ENCODE measurements around the gene NDUFB5. TPM values are rescaled to one million over a fixed set of nuclear protein-coding genes. Genes with fewer than 3 reads are reported as not detected.
"Not testable (repeated sequence)": the region's sequence is repeated elsewhere in the genome, so short reads cannot be mapped to it uniquely, and the experiment has no call there.

Gene NDUFB5
- polyA plus RNA-seq, 4 donors, result 184 to 210 (median 195) TPM

- no peak for DNase-seq (ENCODE audit: low read depth in 4 of 4, low spot score in 2 of 4)
These were observed 19.9 kb downstream of the NDUFB5 start for GRCh38 chr3:179624451-179624850.

GRCh38 chr3:179630753-179631451 is 26.3 kb downstream of the NDUFB5 start:
- no peak for DNase-seq (ENCODE audit: low read depth in 4 of 4, low spot score in 2 of 4)

DNA sequence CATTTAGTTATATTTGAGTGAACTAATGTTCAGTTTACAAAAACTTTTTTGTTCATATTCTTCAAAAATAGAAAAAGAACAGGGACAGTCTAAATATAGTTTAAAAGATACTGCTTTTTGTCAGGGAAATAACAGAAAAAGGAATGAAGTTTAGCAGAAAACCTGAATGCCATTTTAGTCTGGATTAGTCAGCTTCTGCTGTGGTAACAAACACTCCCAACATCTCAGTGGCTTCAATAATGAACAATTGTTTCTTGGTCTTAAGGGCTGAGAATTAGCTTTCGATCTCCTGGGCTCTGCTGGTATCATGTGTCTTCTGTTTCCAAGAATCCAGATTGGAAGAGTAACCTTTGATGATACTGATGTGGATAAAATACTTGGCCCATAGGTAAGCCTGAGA is 35.9 kb downstream of the NDUFB5 start:
- no peak for DNase-seq (ENCODE audit: low read depth in 4 of 4, low spot score in 2 of 4)

- DNase-seq (ENCODE audit: low read depth in 4 of 4, low spot score in 2 of 4), result no peak
These were observed 38.3 kb downstream of the NDUFB5 start for GRCh38 chr3:179642871-179643270.

DNA sequence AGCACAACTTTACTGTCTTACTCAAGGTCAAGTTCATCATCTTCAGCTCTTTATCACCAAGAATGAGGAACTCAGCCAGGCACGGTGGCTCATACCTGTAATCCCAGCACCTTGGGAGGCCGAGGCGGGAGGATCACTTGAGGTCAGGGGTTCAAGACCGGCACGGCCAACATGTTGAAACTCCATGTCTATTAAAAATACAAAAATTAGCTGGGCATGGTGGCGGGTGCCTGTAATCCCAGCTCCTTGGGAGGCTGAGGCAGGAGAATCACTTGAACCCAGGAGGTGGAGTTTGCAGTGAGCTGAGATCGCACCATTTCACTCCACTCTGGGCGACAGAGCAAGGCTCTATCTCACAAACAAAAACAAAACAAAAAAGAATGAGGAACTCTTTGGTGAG is 39.2 kb downstream of the NDUFB5 start:
- not testable (repeated sequence) for DNase-seq (ENCODE audit: low read depth in 4 of 4, low spot score in 2 of 4)

GRCh38 chr3:179646177-179646576 is 41.6 kb downstream of the NDUFB5 start:
- no peak for DNase-seq (ENCODE audit: low read depth in 4 of 4, low spot score in 2 of 4)

DNA sequence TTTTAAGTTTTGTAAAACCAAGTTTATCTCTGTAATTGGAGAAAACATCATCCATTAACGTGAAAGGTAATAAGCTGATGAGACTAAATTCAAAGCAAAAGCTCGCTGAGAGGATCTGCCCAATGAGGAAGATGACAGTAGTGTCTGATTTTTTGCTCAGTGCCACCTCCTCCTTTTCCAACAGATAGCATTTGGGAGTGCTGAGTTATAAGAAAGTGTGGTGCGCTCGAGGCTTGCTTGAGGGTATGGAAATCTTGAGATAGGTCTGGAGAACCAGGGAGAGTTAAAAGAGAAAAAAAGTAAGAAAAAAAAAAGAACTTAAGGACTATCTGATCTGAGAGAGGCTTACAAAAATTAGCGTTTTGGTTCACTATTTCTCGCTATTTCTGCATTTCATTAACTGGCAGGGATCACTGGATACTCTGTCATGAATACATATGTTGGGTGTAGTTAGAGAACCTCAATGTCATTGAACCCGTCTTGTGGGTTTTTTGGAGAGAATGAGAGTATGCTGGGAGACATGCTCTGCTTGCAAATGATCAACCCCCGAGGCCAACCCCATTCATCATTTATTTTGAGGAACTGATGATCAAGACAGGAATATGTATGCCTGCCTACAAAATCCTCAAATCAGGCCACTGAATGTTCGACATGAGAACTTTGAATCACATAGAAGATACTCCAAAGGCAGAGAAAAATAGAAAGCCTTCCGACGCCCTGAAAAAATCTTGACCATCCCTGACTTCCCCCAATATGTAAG is 47.3 kb downstream of the NDUFB5 start:
- DNase-seq (ENCODE audit: low read depth in 4 of 4, low spot score in 2 of 4), result no peak

DNA sequence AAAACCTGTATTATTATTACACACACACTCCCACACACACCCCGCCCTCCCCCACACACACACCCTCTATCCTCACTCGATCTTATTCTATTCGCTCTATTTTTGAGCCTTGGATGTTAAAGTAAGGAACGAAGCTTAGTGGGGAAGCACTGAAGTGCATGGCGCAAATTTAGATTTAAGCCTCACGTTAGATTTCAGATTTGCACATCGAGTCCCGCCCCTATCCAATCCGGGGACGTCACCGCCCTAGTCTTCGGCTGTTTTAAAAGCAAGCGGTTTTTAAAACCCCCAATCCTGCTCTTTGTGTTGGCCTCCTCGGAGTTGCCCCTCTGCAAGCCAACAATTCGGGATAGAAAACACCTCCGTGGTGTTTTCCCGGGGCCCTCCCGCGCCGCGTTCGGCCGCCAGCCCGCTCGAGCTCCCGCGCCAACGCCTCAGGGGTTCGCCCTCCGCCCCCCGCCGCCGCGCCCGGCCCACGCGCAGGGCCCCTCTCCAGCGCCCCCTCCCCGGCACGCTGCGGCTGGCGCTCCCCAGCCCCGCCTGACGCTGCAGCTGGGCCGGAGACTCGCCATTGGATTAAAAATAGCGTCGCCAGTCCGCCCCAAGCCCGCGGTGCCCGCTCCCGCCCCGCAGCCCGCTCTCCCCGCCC is 48.0 kb downstream of the NDUFB5 start, which contains the start of gene USP13:
Gene USP13 (plus strand): TSS at position 594 of the 649 bp plus-strand sequence. CDS start 186 bp downstream, outside the sequence.
- peak in 3 of 4 donors; percentile 64 to 68 (median 65) for DNase-seq (ENCODE audit: low read depth in 4 of 4, low spot score in 2 of 4)

- peak; percentile 48 to 65 (median 62) for DNase-seq (ENCODE audit: low read depth in 4 of 4, low spot score in 2 of 4)
These were observed 48.7 kb downstream of the NDUFB5 start for GRCh38 chr3:179653096-179653797.

DNA sequence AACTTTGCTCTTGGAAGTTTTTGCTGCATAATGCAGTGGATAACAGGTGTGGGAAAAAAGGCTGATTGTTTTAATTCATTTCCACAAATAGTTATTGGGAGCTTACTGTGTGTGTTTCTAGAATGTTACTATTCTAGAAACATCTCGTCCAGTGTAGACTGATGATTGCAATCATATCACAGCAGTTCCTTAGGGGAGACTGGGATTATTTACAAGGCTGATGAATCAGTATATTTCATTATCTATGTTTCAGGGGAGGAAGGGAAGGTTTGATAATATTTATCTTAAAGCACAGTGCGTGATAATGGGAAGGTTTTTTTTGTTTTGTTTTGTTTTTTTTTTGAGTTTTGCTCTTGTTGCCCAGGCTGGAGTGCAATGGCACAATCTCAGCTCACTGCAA is 50.6 kb downstream of the NDUFB5 start:
- no peak for DNase-seq (ENCODE audit: low read depth in 4 of 4, low spot score in 2 of 4)

GRCh38 chr3:179658606-179659005 is 54.0 kb downstream of the NDUFB5 start:
- no peak for DNase-seq (ENCODE audit: low read depth in 4 of 4, low spot score in 2 of 4)

DNA sequence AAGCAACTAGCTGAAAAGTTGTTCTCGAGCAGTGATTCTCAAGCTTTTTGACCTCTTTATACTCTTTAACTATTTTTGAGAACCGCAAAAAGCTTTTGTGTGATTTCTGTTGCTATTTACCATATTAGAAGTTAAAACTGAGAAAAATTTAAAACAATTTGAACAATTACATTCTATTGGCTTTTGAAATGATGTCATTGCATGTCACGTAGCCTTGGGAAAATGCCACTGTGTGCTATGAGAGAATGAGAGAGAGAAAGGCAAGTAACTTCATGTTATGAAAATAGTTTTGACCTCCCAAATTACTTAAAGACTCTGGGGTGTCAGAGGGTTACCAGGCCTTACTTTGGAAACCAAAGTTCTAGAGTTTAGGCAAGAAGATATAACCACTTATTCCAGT is 56.3 kb downstream of the NDUFB5 start:
- DNase-seq (ENCODE audit: low read depth in 4 of 4, low spot score in 2 of 4), result no peak

GRCh38 chr3:179661777-179662176 is 57.2 kb downstream of the NDUFB5 start:
- no peak for DNase-seq (ENCODE audit: low read depth in 4 of 4, low spot score in 2 of 4)

- DNase-seq (ENCODE audit: low read depth in 4 of 4, low spot score in 2 of 4), result no peak
These were observed 58.5 kb downstream of the NDUFB5 start for GRCh38 chr3:179663093-179663492.

DNA sequence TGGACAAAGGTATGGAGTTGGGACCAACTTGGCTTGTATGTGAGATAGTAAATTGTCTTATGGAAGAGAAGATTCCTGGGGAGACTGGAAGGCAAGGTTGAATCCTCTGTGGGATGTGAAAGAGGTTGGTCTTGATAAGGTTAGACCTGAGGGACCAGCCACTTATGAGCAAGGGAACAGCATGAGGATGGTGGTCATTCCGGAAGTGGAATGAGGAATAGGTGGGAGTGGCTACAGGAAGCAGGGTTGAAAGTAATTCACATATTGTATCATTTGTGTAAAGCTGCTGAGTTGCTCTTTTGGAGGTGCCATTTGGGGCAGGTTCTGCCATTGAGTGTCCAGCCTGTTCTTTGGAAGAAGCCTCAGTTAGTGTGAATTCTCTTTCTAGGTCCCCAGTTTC is 61.4 kb downstream of the NDUFB5 start:
- no peak for DNase-seq (ENCODE audit: low read depth in 4 of 4, low spot score in 2 of 4)

- DNase-seq (ENCODE audit: low read depth in 4 of 4, low spot score in 2 of 4), result no peak
These were observed 61.9 kb downstream of the NDUFB5 start for GRCh38 chr3:179666436-179667035.

- no peak for DNase-seq (ENCODE audit: low read depth in 4 of 4, low spot score in 2 of 4)
These were observed 63.8 kb downstream of the NDUFB5 start for GRCh38 chr3:179668429-179668828.

DNA sequence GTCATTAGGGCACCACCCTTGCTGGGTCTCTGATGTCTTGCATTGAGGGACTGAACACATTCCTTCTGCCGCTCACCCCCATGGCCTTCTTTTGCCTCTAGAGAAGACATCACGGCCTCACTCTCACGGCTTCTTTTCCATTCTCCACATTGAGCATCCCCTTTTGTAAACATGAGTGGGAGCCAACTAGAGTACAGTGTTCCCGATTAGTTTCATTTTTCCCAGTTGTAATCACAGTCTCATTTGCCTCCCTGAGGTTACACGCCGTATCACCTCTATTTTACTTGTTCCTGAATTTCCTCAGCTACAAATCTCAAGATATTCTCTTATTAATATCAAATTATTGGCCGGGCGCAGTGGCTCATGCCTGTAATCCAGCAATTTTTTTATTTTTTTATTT is 65.7 kb downstream of the NDUFB5 start:
- no peak for DNase-seq (ENCODE audit: low read depth in 4 of 4, low spot score in 2 of 4)

DNA sequence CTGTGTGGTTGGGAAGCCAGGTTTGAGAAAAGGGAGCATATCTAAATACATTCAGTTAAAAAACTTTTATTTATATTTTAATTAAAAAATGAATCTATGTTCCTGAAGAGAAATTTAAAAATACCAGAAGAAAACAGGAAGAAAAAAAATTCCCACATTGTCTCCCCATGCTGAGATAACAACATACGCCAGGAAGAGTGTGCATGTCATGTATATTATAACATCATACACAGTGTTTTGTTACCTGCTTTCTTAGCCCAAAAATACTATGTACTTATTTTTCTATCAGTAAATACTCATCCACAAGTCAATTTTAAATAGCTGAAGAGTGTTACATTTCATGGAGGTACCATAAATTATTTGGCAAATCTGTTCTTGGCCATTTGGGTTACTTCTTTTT is 66.7 kb downstream of the NDUFB5 start:
- DNase-seq (ENCODE audit: low read depth in 4 of 4, low spot score in 2 of 4), result no peak

- DNase-seq (ENCODE audit: low read depth in 4 of 4, low spot score in 2 of 4), result no peak
These were observed 67.2 kb downstream of the NDUFB5 start for GRCh38 chr3:179671747-179672242.
